NCI-H524 treated with DMSO at 0.1 percent for 48 hours (cell line): ENCODE results near the gene ZIM2.

Experiments
- DNase-seq: peaks from one replicate; lab custom pipeline; 2025; lab: John Stamatoyannopoulos, UW

The ZIM2 gene

DNA sequence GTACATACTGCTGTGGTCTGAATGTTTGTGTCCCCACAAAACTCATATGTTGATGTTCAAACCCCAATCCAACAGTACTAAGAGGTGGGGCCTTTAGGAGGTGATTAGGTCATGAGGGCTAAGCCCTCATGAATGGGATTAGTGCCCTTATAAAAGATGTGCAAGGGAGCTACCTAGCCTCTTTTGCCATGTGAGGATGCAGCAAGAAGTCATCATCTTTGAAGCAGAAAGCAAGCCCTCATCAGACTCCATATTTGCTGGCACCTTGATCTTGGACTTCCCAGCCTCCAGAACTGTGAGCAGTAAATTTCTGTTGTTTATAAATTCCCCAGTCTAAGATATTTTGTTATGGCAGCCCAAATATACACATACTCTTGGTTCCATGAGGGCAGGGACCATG is 33.9 kb downstream of the ZIM2 start:
- DNase-seq, result no peak

DNA sequence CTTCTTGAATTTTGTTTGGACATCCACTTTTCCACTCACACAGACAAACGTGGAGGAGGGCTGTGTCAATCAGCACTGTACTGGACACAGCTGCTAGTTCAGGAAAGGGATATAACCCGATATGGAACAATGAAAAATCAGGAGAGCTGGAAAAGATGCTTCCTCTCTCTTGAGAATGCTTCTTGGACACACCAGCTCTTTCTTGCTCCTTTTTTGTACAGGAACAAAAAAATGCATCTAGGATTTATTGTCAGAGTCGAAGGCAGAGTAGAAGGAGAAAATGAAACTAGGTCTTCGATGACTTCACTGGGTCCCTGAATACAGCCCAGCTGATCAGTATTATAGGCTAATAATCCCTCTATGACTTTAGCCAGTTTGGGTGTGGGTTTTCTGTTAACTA is 62.2 kb downstream of the ZIM2 start:
- DNase-seq, result no peak

- no peak for DNase-seq
These were observed 70.9 kb downstream of the ZIM2 start for GRCh38 chr19:56769650-56770049.

DNA sequence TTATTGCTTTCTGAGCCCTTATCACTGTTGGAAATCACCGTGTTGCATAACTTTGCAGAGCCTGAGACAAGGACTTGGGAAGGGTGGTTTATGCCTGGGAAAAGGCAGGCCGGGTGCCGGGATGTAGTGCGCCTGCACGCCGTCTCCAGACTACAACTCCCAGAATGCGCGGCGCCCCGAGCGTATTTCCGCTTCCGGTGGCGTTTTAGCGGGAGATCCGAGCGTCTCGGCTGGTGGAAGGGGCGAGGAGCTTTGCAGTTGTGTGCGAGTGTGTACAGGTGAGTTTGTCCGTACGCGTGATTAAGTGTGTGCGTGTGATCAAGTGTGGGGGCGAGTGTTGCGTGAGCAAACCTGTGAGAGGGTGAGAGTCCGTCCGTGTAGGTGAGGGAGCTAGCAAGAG is 75.4 kb downstream of the ZIM2 start:
- DNase-seq, result no peak

DNA sequence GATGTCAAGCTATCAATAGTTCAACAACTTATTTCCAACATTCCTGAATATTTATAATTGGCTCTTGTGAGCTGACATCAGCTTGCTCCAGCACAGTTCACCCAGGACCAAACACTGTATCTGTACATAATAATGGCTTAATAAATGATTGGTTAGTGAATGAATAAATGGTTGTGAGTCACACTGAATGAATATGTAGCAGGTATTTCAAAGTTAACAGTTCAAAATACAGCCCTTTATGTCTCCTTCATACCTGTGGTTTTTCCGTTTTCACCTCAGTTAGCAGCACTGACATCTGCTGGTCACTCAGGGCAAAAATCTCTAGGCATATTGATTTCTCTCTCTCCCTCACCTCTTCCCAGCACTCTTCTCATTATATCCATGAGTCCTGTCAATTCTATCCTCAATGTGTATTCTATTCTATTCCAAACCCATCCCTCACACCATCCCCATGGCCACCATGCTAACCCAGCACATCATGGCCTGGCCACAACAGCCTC is 76.3 kb downstream of the ZIM2 start:
- no peak for DNase-seq

GRCh38 chr19:56760842-56761241 is 79.7 kb downstream of the ZIM2 start:
- no peak for DNase-seq

GRCh38 chr19:56759531-56759930 is 81.0 kb downstream of the ZIM2 start:
- DNase-seq, result no peak

DNA sequence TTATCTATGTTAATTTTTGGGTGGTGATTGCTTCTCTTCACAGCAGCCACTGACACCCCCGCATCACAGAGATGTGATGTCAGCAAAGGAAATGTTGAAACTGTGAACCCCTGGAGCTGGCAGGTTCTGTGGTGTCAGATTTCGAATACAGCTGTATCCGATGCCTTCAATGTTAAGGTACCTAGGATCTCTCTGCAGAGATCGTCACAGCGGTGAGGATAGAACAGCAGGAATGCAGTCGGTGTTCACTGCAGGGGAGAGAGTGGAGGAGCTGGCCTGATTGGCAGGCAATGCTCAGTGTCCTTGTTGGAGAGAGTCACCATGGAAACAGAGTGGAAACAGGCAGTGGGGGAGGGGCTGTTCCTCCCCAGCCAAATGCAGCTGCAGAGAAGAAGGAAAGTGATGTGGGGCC is 89.4 kb downstream of the ZIM2 start:
- no peak for DNase-seq

DNA sequence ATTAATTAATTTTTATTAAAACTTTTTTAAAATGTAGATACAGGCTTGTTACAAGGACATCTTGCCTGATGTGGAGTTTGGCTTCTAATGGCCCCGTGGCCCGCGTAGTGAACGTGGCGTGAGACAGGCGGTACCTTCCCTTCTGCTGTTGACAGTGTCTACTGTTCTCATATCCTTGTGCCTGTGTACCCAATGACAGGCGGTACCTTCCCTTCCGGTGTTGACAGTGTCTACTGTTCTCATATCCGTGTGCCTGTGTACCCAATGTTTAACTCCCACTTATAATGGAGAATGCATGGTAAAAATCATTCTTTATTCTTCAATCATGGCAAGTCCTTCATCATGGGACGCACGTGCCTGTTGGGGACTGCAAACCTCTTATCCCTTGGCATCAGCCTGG is 89.9 kb downstream of the ZIM2 start:
- DNase-seq, result no peak

DNA sequence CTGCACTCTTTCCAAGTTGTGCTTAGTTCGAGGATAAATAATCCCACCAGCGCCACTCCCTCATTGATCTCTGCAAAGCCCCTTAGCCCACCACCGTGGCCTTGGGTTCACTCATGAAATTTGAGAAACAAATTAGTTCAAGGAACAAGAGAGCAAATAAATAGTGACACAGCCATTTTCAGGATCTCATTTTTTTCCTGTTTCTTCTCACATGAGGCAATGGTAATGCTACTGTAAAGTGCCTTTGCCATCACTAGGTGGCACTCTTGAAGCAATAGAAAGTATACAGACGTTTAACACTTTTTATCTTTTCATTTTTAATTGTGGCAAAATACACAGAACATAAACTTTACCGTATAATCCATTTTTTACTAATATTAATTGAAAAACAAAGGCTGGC is 92.1 kb downstream of the ZIM2 start:
- DNase-seq, result no peak

GRCh38 chr19:56746367-56746766 is 94.2 kb downstream of the ZIM2 start:
- DNase-seq, result no peak

GRCh38 chr19:56740501-56740900 is 100.0 kb downstream of the ZIM2 start:
- no peak for DNase-seq

- DNase-seq, result no peak
These were observed 104.0 kb downstream of the ZIM2 start for GRCh38 chr19:56736571-56736970.

GRCh38 chr19:56732976-56733375 is 107.5 kb downstream of the ZIM2 start:
- no peak for DNase-seq

- DNase-seq, result no peak
These were observed 112.8 kb downstream of the ZIM2 start for GRCh38 chr19:56727677-56728076.

- DNase-seq, result no peak
These were observed 114.6 kb downstream of the ZIM2 start for GRCh38 chr19:56725829-56726424.
